HepG2 (cell line): ENCODE results near the gene BABAM2. TPM values are rescaled to one million over a fixed set of nuclear protein-coding genes. Genes with fewer than 3 reads are reported as not detected.

Source experiments
- ATAC-seq: fragments of 200-7000 bp; cut with Tn5 transposase; 3 replicates; pipeline ENCODE4 v1.9.1; 2020; ENCODE audit warnings: mild to moderate bottlenecking, moderate library complexity
- BruUV-seq: library from RNA; stranded (reverse); fragments of 400-500 nt; replicated peaks from 2 replicates; lab custom pipeline; 2021; lab: Mats Ljungman, UMichigan
- CTCF ChIA-PET: fragments of 300-600 bp; formaldehyde crosslinking; extraction: SDS; loops from one replicate; lab custom pipeline; 2021; ENCODE audit warnings: low total read pairs, inconsistent platforms, low intra/inter-chr PET ratio; lab: Yijun Ruan, JAX
- POLR2A ChIA-PET: fragments of 350-600 bp; sonication (Branson Sonifier 250); formaldehyde crosslinking; loops from one replicate; lab custom pipeline; 2020; ENCODE audit warnings: antibody characterized with exemption, inconsistent platforms; lab: Yijun Ruan, JAX
- DNase-seq: peaks from one replicate; pipeline ENCODE4 v3.0.0-alpha.2; 2015; ENCODE audit warnings: low spot score
- FAIRE-seq: peaks from 3 replicates; lab custom pipeline; 2011; peaks lifted over from hg19 to GRCh38; lab: Jason Lieb, UNC
- H2AFZ ChIP-seq: one replicate; pipeline ENCODE4 v1.6.1; 2011; ENCODE audit warnings: low read length, inconsistent platforms
- H3K27ac ChIP-seq: fragments of 300-600 bp; 3 replicates; pipeline ENCODE4 v1.8.0; 2011; ENCODE audit warnings: mixed run types, mild to moderate bottlenecking, mixed read lengths, low read length, inconsistent platforms; ENCODE audit not compliant: insufficient read depth; ENCODE audit errors: extremely low read length
- H3K27me3 ChIP-seq, 2 experiments: fragments of 200-600 bp in 1 of 2; 2 replicates in 1 of 2; 3 replicates in 1 of 2; pipeline versions ENCODE4 v1.6.0 to v1.8.0; 2011; ENCODE audit warnings: low read length in 2 of 2, mild to moderate bottlenecking in 2 of 2, moderate library complexity in 2 of 2, inconsistent platforms in 1 of 2; ENCODE audit not compliant: insufficient read depth in 2 of 2, control insufficient read depth in 1 of 2
- H3K36me3 ChIP-seq, 2 experiments: fragments of 200-600 bp in 1 of 2; replicated peaks in 1 of 2; 2 replicates in 1 of 2; 3 replicates in 1 of 2; pipeline versions ENCODE4 v1.5.1 to v1.8.0; 2011; ENCODE audit warnings: low read length in 2 of 2, inconsistent platforms in 1 of 2; ENCODE audit not compliant: insufficient read depth in 2 of 2, control insufficient read depth in 1 of 2
- H3K4me1 ChIP-seq: 2 replicates; pipeline ENCODE4 v1.5.1; 2012; ENCODE audit warnings: low read length, inconsistent platforms; ENCODE audit not compliant: insufficient read depth
- H3K4me2 ChIP-seq: 2 replicates; pipeline ENCODE4 v1.6.0; 2011; ENCODE audit warnings: low read depth, low read length, inconsistent platforms
- H3K4me3 ChIP-seq, 3 experiments: fragments of 200-600 bp in 1 of 3; sonication (generic), shearing (Covaris generic) in 1 of 3; replicated peaks in 1 of 3; 2 replicates each; pipeline ENCODE4 v1.5.1; 2011 to 2016; ENCODE audit warnings: low read length in 3 of 3, inconsistent platforms in 2 of 3, low read depth in 2 of 3, mild to moderate bottlenecking in 2 of 3, control low read depth in 1 of 3, mixed read lengths in 1 of 3; ENCODE audit not compliant: insufficient read depth in 1 of 3
- H3K79me2 ChIP-seq: one replicate; pipeline ENCODE4 v1.6.1; 2011; ENCODE audit warnings: low read length, inconsistent platforms; ENCODE audit not compliant: insufficient read depth
- H3K9ac ChIP-seq: 2 replicates; pipeline ENCODE4 v1.6.0; 2011; ENCODE audit warnings: mild to moderate bottlenecking, low read depth, low read length, inconsistent platforms; ENCODE audit not compliant: insufficient read depth
- H3K9me3 ChIP-seq: 2 replicates; pipeline ENCODE4 v1.5.1; 2012; ENCODE audit warnings: mild to moderate bottlenecking, low read length
- H4K20me1 ChIP-seq: 2 replicates; pipeline ENCODE4 v1.6.0; 2011; ENCODE audit warnings: inconsistent platforms, mild to moderate bottlenecking, low read length, moderate library complexity; ENCODE audit not compliant: insufficient read depth
- ARHGAP35 ChIP-seq: sonication (generic); formaldehyde crosslinking; IDR thresholded peaks from 2 replicates; pipeline ENCODE4 v1.9.0; 2022; ENCODE audit warnings: mild to moderate bottlenecking, inconsistent platforms, moderate library complexity, missing genetic modification reagents, borderline replicate concordance
- ISL2 ChIP-seq: sonication (generic); formaldehyde crosslinking; IDR thresholded peaks from 2 replicates; pipeline ENCODE4 v1.5.0; 2020; ENCODE audit warnings: missing genetic modification reagents
- MZF1 ChIP-seq: sonication (generic); formaldehyde crosslinking; IDR thresholded peaks from 2 replicates; pipeline ENCODE4 v1.8.1; 2023; ENCODE audit warnings: mild to moderate bottlenecking, missing genetic modification reagents, borderline replicate concordance
- ZNF251 ChIP-seq: sonication (generic); formaldehyde crosslinking; IDR thresholded peaks from 2 replicates; pipeline ENCODE4 v1.9.0; 2021; ENCODE audit warnings: mild to moderate bottlenecking, missing genetic modification reagents
- WGBS: methylation state at CpG from one replicate; pipeline ENCODE4 v1.1.6; 2017; ENCODE audit warnings: low lambda C conversion rate; 5-methylcytosine and 5-hydroxymethylcytosine counted together
- in situ Hi-C: cut with HindIII; loops from 2 replicates; pipeline ENCODE4 v1.10.0; 2017; ENCODE audit warnings: low pct_unique_long_range_greater_than_20kb; ENCODE audit not compliant: extremely low pct_ligation_motif_present
- intact Hi-C: fragments of 100-400 bp; cut with micrococcal nuclease; formaldehyde crosslinking; loops from one replicate; pipeline ENCODE4 v1.10.0; 2022; ENCODE audit not compliant: unreplicated experiment
- polyA plus RNA-seq, 8 experiments: library from polyadenylated mRNA; depleted of rRNA in 3 of 8; stranded (reverse) in 7 of 8; unstranded in 1 of 8; fragments of >200 nt; fragmentation: Illumina TruSeq in 4 of 8; extraction: Trizol in 4 of 8; gene quantifications; 2 replicates each; pipeline versions ENCODE4 v1.2.1 to v1.2.3, GENCODE V29; 2011 to 2016; ENCODE audit warnings: low read depth in 4 of 8, missing spikeins in 1 of 8, mixed read lengths in 1 of 8; ENCODE audit not compliant: insufficient read depth in 1 of 8
- total RNA-seq, 5 experiments: library from RNA; depleted of rRNA; stranded (reverse); fragments of >200 nt; fragmentation: Illumina TruSeq; extraction: Trizol; gene quantifications; 2 replicates each; pipeline ENCODE4 v1.2.3, GENCODE V29; 2016; ENCODE audit warnings: low read depth in 1 of 5
- TF ChIP-seq, protein P1 (sequence below): sonication (generic); formaldehyde crosslinking; IDR thresholded peaks from 2 replicates; pipeline ENCODE4 v1.8.1; 2023; ENCODE audit warnings: mild to moderate bottlenecking, moderate library complexity, missing genetic modification reagents
- TF ChIP-seq, protein P2 (sequence below): fragments of 450-650 bp; IDR thresholded peaks from 2 replicates; pipeline ENCODE4 v1.6.1; 2017; ENCODE audit warnings: mild to moderate bottlenecking
- TF ChIP-seq, protein P3 (sequence below), 2 experiments: fragments of 450-650 bp in 1 of 2; sonication (generic) in 1 of 2; formaldehyde crosslinking in 1 of 2; IDR thresholded peaks; 2 replicates each; pipeline versions ENCODE4 v1.6.1 to v1.8.0; 2016 to 2022; ENCODE audit warnings: antibody characterized with exemption in 1 of 2, mild to moderate bottlenecking in 1 of 2, missing genetic modification reagents in 1 of 2

Gene BABAM2
- total and polyA plus RNA-seq, 2 of the 13 experiments (the other 11 are each of a cell fraction or from before 2014, with no cell fraction given) = 24.9 to 28.0 TPM

DNA sequence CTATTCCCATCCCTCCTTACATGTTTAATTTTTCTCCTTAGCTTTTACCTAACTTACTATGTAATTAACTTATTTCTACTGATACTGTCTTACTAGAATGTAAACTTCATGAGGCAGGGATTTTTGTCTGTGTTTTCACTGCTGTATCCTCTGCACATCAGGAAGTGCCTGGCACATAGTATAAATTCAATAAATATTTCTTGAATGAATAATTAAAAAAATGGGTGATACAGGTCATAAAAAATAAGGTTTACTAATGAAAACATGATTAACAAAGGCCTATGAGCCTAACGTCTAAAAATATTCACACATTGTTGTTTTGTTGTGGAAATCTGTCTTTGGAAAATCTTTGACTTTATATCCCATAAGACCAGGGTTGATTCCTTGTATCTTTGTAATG is 4.9 kb upstream of the BABAM2 start:
- CTCF ChIA-PET = no interaction called here

More for the DNA sequence above, 4.9 kb upstream of the BABAM2 start:
- no peak for TF ChIP-seq ISL2 (CRISPR knock-in tag)
- TF ChIP-seq, protein P1, sequence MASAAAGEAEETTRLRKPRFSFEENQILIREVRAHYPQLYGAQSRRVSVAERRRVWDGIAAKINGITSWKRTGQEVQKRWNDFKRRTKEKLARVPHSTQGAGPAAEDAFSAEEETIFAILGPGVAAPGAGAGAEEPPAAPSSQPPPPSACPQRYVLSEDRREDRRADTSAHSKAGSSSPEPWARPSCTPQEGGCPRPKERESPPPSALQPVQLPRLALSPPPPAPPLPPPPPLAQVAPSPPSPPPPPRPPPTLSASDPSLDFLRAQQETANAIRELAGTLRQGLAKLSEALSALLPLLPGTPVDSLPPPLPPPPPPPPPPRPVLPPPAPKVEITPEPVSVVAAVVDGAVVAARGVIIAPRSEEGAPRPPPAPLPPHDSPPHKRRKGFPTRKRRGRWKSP (CRISPR knock-in tag) = no peak
- TF ChIP-seq, protein P2, sequence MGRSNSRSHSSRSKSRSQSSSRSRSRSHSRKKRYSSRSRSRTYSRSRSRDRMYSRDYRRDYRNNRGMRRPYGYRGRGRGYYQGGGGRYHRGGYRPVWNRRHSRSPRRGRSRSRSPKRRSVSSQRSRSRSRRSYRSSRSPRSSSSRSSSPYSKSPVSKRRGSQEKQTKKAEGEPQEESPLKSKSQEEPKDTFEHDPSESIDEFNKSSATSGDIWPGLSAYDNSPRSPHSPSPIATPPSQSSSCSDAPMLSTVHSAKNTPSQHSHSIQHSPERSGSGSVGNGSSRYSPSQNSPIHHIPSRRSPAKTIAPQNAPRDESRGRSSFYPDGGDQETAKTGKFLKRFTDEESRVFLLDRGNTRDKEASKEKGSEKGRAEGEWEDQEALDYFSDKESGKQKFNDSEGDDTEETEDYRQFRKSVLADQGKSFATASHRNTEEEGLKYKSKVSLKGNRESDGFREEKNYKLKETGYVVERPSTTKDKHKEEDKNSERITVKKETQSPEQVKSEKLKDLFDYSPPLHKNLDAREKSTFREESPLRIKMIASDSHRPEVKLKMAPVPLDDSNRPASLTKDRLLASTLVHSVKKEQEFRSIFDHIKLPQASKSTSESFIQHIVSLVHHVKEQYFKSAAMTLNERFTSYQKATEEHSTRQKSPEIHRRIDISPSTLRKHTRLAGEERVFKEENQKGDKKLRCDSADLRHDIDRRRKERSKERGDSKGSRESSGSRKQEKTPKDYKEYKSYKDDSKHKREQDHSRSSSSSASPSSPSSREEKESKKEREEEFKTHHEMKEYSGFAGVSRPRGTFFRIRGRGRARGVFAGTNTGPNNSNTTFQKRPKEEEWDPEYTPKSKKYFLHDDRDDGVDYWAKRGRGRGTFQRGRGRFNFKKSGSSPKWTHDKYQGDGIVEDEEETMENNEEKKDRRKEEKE = no peak
- TF ChIP-seq, protein P3, sequence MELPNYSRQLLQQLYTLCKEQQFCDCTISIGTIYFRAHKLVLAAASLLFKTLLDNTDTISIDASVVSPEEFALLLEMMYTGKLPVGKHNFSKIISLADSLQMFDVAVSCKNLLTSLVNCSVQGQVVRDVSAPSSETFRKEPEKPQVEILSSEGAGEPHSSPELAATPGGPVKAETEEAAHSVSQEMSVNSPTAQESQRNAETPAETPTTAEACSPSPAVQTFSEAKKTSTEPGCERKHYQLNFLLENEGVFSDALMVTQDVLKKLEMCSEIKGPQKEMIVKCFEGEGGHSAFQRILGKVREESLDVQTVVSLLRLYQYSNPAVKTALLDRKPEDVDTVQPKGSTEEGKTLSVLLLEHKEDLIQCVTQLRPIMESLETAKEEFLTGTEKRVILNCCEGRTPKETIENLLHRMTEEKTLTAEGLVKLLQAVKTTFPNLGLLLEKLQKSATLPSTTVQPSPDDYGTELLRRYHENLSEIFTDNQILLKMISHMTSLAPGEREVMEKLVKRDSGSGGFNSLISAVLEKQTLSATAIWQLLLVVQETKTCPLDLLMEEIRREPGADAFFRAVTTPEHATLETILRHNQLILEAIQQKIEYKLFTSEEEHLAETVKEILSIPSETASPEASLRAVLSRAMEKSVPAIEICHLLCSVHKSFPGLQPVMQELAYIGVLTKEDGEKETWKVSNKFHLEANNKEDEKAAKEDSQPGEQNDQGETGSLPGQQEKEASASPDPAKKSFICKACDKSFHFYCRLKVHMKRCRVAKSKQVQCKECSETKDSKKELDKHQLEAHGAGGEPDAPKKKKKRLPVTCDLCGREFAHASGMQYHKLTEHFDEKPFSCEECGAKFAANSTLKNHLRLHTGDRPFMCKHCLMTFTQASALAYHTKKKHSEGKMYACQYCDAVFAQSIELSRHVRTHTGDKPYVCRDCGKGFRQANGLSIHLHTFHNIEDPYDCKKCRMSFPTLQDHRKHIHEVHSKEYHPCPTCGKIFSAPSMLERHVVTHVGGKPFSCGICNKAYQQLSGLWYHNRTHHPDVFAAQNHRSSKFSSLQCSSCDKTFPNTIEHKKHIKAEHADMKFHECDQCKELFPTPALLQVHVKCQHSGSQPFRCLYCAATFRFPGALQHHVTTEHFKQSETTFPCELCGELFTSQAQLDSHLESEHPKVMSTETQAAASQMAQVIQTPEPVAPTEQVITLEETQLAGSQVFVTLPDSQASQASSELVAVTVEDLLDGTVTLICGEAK (IDR thresholded peaks at IDR 0.05) = no peak
- TF ChIP-seq, protein P3 (CRISPR knock-in tag; IDR thresholded peaks at IDR 0.05) = no peak
- TF ChIP-seq ARHGAP35 = no peak
- no peak for TF ChIP-seq ZNF251 (CRISPR knock-in tag)
- TF ChIP-seq MZF1 = no peak
- no peaks in the 10 kb centered on the region for H3K36me3 ChIP-seq
- no peak for DNase-seq
- POLR2A ChIA-PET = interaction anchor here (1.3 kb wide), 1 partner anchor 10 kb away, joined by 3 read pairs; no protein-coding TSS in a partner anchor
- no TSS peak for BruUV-seq
- no peaks in the 10 kb centered on the region for H3K9me3 ChIP-seq
- no peak overlapping the region for H2AFZ ChIP-seq
- no peak for FAIRE-seq
- no peak overlapping the region for H3K27ac ChIP-seq
- no peaks in the 10 kb centered on the region; a peak in 1 of 5 replicates for H3K27me3 ChIP-seq
- intact Hi-C loops (no loop called here), in situ Hi-C loops (loop anchor here (10.0 kb wide), 1 partner anchor 519 kb away; no protein-coding TSS in a partner anchor)
- ATAC-seq = no peak
- H3K79me2 ChIP-seq = peaks cover 10% of the 10 kb centered on the region
- H4K20me1 ChIP-seq = no peaks in the 10 kb centered on the region
- 94% methylated on average over 1 of the region's 1 CpG for WGBS
- no peak overlapping the region for H3K9ac ChIP-seq
- peaks cover 18% of the 10 kb centered on the region for H3K4me1 ChIP-seq
- H3K4me3 ChIP-seq = no peak overlapping the region
- no peak overlapping the region for H3K4me2 ChIP-seq
